Embryonic facial prominence (tissue), 1 donor: ENCODE data around the gene ITGAL.
"Not testable (repeated sequence)": the region's sequence is repeated elsewhere in the genome, so short reads cannot be mapped to it uniquely, and the experiment has no call there.

Experiments used
- DNase-seq: peaks from one replicate; pipeline ENCODE4 v3.0.0-alpha.2; 2016; ENCODE audit errors: extremely low spot score

The ITGAL gene

DNA sequence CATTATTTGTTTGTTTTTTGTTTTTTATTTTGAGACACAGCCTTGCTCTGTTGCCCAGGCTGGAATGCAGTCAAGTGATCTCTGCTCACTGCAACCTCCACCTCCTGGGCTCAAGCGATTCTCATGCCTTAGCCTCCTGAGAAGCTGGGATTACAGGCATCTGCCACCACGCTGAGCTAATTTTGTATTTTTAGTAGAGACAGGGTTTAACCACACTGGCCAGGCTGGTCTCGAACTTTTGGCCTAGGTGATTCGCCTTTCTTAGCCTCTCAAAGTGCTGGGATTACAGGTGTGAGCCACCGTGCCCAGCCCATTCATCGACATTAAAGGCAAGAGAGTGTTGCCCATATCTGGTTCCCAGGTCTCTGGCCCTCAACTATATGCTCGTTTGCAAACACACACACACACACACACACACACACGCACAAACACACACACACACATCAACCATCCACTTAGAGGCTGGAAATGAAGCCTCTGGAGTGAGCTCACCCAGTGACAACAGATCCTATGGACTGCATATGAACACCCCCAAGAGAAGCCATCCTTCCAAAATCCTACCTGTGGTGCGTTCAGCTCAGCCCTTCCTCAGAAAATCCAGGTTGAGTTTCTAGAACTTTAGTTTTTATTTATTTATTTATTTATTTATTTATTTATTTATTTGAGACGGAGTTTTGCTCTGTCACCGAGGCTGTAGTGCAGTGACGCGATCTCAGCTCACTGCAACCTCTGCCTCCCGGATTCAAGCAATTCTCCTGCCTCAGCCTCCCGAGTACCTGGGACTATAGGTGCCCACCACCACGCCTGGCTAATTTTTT lies 14.6 kb upstream of the ITGAL start:
- DNase-seq = no peak

DNA sequence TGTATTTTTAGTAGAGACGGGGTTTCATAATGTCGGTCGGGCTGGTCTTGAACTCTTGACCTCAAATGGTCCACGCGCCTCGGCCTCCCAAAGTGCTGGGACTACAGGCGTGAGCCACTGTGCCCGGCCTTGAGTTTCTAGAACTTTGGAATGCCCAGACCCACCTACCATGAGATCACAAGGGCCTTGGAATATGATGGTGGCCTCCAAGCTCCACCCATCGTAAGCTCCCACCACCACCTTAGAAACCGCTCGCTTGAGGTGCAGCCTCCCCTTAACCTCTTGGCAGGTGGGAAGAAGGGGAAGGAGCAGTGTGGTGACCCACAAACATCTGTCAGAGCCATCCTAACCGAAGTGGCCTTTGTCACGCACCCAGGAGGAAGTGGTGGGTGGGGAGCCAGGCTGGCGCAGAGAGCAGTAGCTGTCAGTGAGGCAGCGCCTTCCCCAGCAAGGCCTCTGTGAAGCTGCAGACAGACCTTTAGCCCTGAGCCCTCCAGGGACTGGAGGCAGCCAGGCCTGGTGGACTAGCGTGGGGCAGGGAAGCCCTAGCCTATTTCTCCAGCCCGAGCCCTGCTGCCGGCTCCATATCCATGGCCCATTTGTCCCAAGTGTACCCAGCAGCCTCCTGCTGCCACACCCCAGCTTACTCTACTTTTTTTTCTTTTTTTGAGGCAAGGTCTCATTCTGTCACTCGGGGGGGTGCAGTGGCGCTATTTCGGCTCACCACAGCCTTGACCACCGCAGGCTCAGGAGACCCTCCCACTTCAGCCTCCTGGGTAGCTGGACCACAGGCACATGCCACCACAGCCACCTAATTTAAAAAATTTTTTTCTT lies 13.8 kb upstream of the ITGAL start:
- no peak for DNase-seq

DNA sequence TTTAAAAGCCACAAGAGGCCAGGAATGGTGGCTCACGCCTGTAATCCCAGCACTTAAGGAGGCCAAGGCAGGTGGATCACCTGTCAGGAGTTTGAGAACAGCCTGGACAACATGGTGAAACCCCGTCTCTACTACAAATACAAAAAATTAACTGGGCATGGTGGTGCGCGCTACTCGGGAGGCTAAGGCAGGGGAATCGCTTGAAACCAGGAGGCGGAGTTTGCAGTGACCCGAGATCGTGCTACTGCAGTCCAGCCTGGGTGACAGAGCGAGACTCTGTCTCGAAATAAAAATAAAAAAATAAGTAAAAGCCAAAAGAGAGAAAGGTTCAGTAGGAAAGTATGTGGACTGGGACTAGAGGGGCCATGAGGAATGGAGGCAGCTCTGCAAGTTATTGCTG lies 13.1 kb upstream of the ITGAL start:
- no peak for DNase-seq

DNA sequence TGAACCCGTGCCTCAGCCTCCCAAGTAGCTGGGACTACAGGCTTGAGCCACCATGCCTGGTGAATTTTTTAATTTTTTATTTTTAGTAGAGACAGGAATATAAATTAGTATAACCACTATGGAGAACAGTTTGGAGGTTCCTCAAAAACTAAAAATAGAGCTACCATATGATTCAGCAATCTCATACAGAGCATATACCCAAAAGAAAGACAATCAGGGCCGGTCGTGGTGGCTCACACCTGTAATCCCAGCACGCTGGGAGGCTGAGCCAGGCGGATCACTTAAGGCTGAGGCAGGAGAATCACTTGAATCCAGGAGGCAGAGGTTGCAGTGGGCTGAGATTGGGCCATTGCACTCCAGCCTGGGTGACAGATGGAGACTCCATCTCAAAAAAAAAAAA lies 11.1 kb upstream of the ITGAL start:
- not testable (repeated sequence) for DNase-seq

DNA sequence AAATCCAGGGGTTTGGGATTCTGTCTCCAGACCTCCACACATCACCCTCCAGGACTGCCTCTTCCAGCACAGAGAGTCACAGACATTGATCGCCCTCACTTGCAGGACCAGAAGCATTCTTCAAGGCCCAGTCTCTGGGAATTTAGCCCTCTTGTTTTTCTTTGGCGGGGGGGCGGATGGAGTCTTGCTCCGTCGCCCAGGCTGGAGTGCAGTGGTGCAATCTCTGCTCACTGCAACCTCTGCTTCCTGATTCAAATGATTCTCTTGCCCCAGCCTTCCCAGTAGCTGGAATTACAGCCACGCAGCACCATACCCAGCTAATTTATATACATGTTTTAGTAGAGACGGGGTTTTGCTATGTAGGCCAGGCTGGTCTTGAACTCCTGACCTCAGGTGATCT lies 8.5 kb upstream of the ITGAL start:
- no peak for DNase-seq

DNA sequence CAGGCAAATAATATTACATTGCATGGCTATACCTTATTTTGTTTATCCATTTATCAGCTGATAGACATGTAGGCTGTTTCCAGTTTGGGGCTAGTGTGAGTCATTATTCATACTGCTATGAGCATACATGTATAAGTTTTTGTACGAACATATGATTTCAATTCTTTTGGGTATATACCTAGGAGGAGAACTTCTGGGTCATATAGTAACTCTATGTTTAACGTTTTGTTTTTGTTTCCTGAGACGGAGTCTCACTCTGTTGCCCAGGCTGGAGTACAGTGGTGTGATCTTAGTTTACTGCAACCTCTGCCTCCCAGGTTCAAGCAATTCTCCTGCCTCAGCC lies 2.4 kb upstream of the ITGAL start:
- no peak for DNase-seq

DNA sequence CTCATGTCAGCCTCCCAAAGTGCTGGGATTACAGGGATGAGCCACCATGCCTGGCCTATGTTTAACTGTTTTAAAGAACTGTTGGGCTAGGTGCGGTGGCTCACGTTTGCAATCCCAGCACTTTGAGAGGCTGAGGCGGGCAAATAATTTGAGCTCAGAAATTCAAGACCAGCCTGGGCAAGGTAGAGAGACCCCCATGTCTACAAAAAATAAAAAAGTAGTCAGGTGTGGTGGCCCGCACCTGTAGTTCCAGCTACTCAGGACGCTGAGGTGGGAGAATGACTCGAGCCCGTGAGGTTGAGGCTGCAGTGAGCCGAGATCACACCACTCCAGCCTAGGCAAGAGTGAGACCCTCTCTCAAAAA lies 1.9 kb upstream of the ITGAL start:
- DNase-seq = no peak

DNA sequence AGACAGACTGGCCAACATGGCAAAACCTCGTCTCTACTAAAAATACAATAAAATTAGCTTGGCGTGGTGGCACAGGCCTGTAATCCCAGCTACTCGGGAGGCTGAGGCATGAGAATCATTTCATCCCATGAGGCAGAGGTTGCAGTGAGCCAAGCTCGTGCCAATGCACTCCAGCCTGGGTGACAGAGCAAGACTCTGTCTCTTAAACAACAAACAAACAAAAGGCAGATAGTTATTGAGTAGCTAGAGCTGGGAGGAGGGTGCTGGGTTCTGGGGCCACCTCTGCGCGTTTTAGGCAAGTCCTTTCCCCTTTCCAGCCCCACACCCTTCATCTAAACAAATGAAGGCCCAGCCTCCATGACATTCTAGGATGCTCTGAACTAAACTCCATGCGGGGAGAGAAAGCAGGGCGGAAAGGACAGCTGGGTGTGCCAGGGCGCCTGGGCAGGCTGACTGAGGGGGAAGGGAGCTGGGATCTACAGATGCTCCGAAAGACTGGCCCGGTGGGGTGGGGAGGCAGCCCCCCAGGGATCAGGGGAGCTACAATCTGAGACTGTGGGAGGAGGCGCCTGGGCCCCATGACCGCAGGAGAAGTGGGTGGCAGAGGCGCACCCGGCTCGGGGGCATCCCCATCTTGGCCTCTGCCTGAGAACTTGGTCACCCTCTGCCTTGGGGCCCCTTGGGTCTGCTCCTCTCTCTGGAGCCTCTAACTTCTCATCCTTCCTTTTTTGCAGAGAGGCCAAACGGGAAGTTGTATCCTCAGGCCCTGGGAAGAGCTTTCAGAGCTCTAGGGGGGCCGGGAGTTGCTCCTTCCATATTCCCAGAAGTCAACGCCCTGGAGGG lies 910 bp downstream of the ITGAL start:
- DNase-seq = no peak

DNA sequence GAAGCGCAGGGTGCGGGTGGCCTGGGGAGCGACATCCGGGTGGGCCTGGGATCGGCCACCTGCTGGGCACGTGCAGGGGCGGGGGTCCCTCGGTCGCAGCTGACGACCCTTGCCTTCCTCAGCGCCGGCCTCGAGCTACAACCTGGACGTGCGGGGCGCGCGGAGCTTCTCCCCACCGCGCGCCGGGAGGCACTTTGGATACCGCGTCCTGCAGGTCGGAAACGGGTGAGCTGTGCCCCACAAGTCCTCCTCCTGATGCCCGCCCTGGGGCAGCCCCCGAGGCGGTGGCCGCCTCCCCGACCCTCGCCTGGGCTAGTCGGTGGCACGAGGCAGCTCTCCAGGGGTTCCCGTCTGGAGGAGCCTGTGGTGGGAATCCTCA lies 1.5 kb downstream of the ITGAL start:
- no peak for DNase-seq

DNA sequence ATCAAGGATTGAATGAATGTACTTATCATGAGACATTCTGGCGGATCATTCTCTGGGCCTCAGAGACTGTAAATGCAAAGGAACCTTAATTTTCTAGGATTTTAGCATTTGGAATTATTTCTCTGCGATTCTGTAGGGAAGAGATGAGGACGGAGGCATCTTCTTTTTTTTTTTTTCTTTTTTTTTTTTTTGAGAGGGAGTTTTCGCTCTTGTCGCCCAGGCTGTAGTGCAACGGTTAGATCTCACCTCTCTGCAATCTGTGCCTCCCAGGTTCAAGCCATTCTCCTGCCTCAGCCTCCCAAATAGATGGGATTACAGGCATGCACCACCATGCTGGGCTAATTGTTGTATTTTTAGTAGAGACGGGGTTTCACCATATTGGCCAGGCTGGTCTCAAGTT lies 2.1 kb downstream of the ITGAL start:
- no peak for DNase-seq

DNA sequence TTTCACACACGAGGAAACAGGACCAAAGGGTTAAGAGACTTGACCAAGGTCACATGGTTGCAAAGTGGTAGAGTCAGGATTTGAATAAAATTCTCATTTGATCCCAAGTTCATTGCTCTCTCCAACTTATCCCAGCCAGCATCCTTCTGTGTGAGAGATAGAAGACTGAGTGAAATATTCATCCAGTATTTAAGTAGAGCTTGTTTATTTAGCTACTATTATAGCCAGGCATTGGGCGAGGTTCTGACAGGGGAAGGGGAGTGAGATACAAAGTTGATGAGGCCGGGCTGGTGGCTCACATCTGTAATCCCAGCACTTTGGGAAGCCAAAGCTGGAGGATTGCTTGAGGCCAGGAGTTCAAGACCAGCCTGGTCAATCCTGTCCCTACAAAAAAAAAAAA lies 4.4 kb downstream of the ITGAL start:
- DNase-seq = no peak

DNA sequence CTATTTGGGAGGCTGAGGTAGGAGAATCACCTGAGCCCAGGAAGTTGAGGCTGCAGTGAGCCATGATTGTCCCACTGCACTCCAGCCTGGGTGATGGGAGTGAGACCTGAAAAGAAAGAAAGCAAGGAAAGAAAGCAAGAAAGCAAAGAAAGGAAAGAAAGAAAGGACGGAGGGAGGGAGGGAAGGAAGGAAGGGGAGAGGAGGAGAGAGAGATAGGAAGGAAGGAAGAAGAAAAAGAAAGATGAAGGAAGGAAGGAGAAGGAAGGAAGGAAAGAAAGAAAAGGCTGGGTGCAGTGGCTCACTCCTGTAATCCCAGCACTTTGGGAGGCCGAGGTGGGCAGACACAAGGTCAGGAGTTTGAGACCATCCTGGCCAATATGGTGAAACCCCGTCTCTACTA lies 5.2 kb downstream of the ITGAL start:
- not testable (repeated sequence) for DNase-seq

DNA sequence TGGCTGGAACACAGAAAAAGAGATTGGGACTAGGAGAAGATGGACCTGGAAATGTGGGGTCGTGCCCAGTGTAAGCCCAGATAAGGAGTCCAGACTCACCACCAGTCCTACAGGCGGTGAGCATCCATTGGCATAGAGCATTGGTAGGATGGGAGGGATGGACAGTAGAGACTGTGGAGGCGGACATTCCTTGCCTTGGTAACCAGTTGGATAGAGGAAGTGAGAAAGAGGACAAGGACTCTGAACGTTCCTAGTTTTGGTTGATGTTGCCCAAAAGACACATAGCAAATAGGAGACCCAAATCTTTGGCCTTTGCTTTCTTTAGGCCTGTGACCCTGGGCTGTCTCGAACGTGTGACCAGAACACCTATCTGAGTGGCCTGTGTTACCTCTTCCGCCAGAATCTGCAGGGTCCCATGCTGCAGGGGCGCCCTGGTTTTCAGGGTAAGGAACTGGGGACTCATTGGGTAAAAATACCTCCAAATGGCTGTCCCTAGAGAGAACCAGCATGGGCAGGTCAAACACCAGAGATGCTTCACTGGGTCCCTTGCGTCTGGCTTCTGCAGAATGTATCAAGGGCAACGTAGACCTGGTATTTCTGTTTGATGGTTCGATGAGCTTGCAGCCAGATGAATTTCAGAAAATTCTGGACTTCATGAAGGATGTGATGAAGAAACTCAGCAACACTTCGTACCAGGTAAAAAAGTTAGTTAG lies 6.4 kb downstream of the ITGAL start:
- DNase-seq = no peak

DNA sequence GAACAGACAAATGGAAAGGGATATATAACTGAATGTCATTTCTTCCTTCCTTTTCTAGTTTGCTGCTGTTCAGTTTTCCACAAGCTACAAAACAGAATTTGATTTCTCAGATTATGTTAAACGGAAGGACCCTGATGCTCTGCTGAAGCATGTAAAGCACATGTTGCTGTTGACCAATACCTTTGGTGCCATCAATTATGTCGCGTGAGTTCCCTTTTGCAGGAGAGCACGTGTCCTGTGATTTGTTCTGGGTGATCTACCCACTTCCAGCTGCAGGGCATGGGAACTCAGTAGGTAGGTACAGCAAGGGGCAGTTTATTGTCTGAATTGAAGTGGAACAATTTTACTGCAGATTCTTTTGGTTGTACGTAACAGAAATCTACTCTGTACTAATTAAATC lies 8.8 kb downstream of the ITGAL start:
- DNase-seq = no peak

DNA sequence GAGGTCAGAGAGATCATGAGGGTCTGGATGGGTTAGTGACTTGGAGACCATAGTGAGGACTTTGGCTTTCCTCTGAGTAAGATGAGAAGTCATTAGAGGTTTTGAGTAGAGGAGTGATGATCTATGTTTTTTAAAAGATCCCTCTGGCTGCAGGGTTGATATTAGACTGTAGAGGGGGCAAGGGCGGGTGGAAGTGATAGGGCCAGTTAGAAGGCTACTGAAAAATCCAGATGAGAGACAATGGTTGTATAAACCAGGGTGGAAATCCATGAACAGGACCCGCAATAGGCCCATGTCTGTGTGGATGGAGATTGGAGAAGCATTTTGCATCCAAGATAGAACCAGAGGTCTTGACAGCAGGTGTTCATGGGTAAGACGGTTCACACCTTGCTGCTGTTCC lies 9.8 kb downstream of the ITGAL start:
- DNase-seq = no peak

DNA sequence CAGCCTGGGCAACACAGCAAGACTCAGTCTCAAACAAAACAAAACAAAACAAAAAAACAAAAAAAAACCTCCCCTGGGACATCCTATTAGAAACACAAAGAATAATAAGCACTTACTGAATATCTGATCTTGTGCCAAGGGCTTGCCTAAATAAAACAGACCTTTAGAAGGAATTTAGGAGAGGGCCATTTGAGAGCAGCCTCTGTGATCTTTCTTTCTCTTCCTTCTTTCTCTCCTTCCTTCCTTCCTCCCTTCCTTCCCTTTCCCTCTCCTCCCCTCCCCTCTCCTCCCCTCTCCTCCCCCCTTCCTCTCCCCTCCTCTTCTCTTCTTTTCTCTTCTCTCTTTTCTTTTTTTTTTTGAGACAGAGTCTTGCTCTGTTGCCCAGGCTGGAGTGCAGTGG lies 12.3 kb downstream of the ITGAL start:
- no peak for DNase-seq

DNA sequence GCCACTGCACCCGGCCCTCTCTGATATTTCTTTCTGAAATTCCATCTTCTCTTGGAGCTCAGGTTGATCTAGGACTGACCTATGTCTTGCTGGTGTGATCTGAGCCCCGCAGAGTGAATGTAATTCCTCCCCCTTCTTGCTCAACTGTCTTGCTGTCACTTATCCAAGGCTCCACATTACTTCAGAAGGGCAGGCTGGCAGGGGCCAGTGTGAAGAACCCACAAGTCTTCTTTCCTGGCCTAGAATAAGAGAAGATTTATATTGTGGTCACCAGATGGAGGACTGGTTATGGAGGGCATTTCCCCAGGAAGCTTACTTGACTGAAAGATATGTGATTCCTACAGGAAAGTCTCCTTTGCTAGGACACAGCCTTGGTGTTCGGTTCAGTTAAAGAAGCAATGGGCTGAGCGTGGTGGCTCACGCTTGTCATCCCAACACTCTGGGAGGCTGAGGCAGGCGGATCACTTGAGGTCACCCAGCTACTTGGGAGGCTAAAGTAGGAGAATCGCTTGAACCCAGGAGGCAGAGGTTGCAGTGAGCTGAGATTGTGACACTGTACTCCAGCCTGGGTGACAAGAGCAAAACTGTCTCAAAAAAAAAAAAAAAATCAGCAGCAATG lies 13.4 kb downstream of the ITGAL start:
- DNase-seq = no peak

DNA sequence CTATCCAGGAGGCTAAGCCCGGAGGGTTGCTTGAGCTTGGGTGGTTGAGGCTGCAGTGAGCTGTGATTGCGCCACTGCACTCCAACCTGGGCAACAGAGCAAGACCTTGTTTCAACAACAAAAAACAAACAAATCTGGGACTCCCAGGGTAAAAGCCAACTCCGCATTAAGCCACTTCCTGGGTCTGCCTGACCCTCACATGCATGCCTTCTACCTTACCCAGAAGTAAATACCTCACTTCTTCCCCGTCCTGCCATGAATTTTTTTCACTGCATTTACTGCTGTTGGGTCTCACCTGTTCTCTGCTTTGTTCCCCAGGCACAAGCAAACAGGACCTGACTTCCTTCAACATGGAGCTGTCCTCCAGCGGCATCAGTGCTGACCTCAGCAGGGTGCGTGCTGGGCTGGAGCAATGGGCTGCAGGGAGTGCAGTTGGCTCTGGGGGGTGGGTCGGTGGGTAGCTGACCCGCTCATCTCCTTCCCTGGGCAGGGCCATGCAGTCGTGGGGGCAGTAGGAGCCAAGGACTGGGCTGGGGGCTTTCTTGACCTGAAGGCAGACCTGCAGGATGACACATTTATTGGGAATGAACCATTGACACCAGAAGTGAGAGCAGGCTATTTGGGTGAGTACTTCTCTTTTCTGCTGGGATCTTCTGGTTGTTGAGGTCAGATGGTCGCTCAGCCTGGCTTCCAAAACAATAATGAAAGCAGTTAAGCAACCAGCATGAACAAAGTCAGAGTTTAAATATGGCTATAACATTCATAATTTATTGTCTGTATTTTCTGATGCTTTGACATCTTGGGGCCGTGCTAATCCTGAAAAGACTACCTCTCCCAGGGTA lies 16.4 kb downstream of the ITGAL start:
- no peak for DNase-seq

DNA sequence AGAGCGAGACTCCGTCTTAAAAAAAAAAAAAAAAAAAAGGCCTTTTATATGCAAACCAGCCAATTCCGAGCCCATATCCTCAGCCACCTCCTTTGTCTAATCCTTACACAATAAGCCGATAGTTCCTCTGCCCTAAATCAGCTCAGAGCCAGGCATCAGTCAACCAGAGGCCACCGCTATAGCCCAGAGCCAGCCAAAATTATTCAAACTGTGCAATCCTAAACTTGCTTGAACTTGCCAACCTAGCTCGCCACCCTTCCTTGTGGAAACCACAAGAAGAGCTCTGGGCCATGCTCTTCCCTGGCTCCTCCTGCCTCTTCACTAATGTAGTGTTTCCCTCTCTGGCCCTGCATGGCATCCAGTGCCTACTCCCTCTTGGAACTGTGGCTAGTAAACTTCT lies 17.7 kb downstream of the ITGAL start:
- no peak for DNase-seq

DNA sequence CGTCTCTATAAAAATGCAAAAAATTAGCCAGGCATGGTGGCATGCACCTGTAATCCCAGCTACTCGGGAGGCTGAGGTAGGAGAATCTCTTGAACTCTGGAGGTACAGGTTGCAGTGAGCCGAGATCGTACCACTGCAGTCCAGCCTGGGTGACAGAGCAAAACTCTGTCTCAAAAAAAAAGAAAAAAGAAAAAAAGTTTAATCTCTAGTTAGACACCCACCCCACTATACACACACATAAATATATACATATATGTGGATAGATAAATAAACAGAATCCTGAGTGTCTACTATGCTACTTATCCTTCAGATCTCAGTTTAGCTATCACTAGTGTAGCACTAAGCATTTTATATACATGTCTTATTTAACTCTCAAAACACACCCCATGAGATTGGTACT lies 18.7 kb downstream of the ITGAL start:
- DNase-seq = no peak
